Coronary artery (tissue), 2 donors: Measurements from ENCODE around the gene CMTM1.

Experiments used
- DNase-seq: peaks from one replicate; pipeline ENCODE4 v3.0.0-alpha.2; 2017; ENCODE audit warnings: low spot score
- H3K27ac ChIP-seq, 2 donors: fragments of 200-600 bp; sonication (generic); one replicate each; pipeline ENCODE4 v1.5.1; 2016 to 2019
- H3K4me3 ChIP-seq: fragments of 200-600 bp; sonication (generic); 2 replicates; pipeline ENCODE4 v1.5.1; 2016; ENCODE audit warnings: mild to moderate bottlenecking, moderate library complexity
- TF ChIP-seq, protein P1 (sequence below): fragments of 200-600 bp; sonication (generic); IDR thresholded peaks from one replicate; pipeline ENCODE4 v1.5.1; 2019; ENCODE audit warnings: antibody characterized with exemption

CMTM1 gene

GRCh38 chr16:66548868-66549267 is 17.4 kb upstream of the CMTM1 start:
- DNase-seq, result no peak
- H3K27ac ChIP-seq, result peak overlapping the region; percentile 95 to 96
- TF ChIP-seq, protein P1, sequence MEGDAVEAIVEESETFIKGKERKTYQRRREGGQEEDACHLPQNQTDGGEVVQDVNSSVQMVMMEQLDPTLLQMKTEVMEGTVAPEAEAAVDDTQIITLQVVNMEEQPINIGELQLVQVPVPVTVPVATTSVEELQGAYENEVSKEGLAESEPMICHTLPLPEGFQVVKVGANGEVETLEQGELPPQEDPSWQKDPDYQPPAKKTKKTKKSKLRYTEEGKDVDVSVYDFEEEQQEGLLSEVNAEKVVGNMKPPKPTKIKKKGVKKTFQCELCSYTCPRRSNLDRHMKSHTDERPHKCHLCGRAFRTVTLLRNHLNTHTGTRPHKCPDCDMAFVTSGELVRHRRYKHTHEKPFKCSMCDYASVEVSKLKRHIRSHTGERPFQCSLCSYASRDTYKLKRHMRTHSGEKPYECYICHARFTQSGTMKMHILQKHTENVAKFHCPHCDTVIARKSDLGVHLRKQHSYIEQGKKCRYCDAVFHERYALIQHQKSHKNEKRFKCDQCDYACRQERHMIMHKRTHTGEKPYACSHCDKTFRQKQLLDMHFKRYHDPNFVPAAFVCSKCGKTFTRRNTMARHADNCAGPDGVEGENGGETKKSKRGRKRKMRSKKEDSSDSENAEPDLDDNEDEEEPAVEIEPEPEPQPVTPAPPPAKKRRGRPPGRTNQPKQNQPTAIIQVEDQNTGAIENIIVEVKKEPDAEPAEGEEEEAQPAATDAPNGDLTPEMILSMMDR, result no peak
- peak overlapping the region; percentile 88 for H3K4me3 ChIP-seq

GRCh38 chr16:66549284-66550131 is 16.7 kb upstream of the CMTM1 start, which contains the start of gene TK2:
TK2 (minus strand) TSS chr16:66550122; CDS start chr16:66550061, 61 bp downstream.
- TF ChIP-seq, protein P1, result no peak
- peak within 1 kb of the TSS; percentile 95 to 96 for H3K27ac ChIP-seq
- no peak for DNase-seq
- peak within 1 kb of the TSS; percentile 88 for H3K4me3 ChIP-seq

DNA sequence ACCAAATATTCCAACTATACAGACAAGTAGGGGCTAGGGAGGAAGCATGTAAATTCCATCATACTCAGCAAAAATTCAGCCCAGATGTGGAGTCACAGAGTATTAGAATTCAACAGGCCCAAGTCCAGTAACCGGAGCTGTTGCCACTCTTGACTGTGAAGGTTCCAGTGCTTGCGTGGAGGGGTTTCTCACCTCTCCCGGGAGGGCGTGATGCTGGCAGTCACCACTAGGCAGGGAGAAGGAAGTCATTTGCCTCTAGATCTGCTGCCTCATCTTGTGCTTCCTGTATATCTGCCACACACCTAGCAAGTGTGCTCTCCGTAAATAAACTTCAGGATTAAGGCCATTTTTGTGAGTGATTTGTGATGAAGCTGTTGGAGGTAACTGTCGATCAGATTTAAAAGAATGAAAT is 14.9 kb upstream of the CMTM1 start:
- Histone ChIP-seq H3K4me3 (peak overlapping the region; percentile 89), H3K27ac (peak overlapping the region; percentile 84 to 98)
- no peak for DNase-seq
- TF ChIP-seq, protein P1, result no peak

DNA sequence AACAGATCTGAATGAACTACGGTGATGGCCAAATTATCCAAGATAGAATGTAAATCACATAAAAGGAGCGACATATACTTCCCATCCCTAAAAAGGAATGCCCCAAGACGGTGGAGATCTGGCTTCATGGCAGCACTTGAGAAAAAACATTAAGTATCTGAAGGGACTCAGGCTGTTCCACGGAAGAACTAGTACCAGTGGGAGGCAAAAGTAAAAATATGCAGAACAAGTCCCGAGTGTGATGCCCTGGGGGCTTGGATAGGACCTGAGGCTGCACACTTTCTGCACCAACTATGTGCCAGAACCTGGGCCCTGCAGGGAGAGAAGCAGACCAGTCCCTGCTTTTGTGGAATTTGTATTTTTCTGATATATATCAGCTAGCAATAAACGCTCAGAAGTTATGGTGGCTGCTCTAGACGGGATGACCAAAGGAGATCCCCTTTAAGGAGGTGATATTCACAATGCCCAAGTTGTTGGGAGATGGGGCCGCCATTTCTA is 14.4 kb upstream of the CMTM1 start:
- H3K27ac ChIP-seq, result peak overlapping the region; percentile 84 to 98
- DNase-seq, result no peak
- TF ChIP-seq, protein P1, result no peak
- H3K4me3 ChIP-seq, result peak overlapping the region; percentile 89

DNA sequence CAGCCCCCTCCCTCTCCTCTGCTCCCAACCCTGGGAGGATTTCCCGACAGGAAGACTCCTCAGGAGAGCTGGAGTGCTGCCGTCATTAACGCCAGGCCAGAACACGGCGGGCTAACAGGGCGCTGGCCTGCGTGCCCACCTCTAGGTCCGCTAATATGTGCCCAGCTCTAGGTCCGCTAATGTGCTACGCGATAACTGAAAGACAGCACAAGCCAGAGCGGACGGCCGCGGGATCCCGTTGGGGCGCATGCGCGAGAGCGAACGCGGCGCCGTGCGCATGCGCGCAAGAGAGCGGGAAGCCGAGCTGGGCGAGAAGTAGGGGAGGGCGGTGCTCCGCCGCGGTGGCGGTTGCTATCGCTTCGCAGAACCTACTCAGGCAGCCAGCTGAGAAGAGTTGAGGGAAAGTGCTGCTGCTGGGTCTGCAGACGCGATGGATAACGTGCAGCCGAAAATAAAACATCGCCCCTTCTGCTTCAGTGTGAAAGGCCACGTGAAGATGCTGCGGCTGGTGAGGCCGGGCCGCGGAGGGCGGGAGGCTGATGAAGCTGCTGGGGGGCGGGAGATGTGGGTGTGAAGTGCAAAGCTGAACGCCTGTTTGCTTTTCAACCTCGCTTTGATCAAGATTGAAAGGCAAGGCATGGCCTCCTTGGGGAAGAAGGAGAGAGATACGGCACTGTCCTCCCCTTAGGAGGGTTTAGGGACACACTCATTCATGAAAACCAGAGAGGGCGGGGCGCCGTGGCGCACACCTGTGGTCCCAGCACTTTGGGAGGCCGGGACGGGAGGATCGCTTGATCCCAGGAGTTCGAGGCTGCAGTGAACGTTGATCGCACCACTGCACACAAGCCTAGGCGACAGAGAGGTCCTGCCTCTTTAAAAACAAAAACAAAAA is 13.7 kb upstream of the CMTM1 start, which contains the start of gene CKLF:
CKLF (plus strand) TSS at position 291 of the 892 bp plus-strand sequence; CDS start at position 431, 140 bp downstream.
- TF ChIP-seq, protein P1, result no peak
- peak within 1 kb of the TSS; percentile 84 to 98 for H3K27ac ChIP-seq
- peak within 1 kb of the TSS; percentile 89 for H3K4me3 ChIP-seq
- DNase-seq, result peak; percentile 91

GRCh38 chr16:66553223-66553622 is 13.0 kb upstream of the CMTM1 start:
- TF ChIP-seq, protein P1, result no peak
- H3K27ac ChIP-seq, result no peak overlapping the region
- H3K4me3 ChIP-seq, result peak overlapping the region; percentile 89
- DNase-seq, result no peak
